HCT116 (cell line): ENCODE data around the gene INPP5F. TPM values are rescaled to one million over a fixed set of nuclear protein-coding genes. Genes with fewer than 3 reads are reported as not detected.
"Not testable (repeated sequence)": the region's sequence is repeated elsewhere in the genome, so short reads cannot be mapped to it uniquely, and the experiment has no call there.

Experiments
- ATAC-seq: fragments of 200-7000 bp; cut with Tn5 transposase; 2 replicates; pipeline ENCODE4 v1.9.1; 2020; ENCODE audit warnings: mild to moderate bottlenecking, moderate library complexity
- BruUV-seq: library from RNA; stranded (reverse); fragments of 400-500 nt; replicated peaks from 2 replicates; lab custom pipeline; 2021; lab: Mats Ljungman, UMichigan
- CTCF ChIA-PET: fragments of 300-600 bp; sonication (Branson Sonifier 250); formaldehyde crosslinking; loops from one replicate; lab custom pipeline; 2021; ENCODE audit warnings: antibody characterized with exemption; lab: Charles Lee
- POLR2A ChIA-PET: fragments of 300-600, 350-600 bp; sonication (Branson Sonifier 250); formaldehyde crosslinking; loops from one replicate; lab custom pipeline; 2021; ENCODE audit warnings: antibody characterized with exemption; lab: Charles Lee
- RAD21 ChIA-PET, 2 experiments: fragments of 300-600 bp; sonication (Branson Sonifier 250); formaldehyde crosslinking; loops; one replicate each; lab custom pipeline; 2023; ENCODE audit warnings: low total read pairs in 2 of 2; ENCODE audit not compliant: uncharacterized antibody in 2 of 2, unreplicated experiment in 2 of 2, low non-redundant PET in 1 of 2; lab: Charles Lee
- DNase-seq: peaks from one replicate; pipeline ENCODE4 v3.0.0-alpha.2; 2010; ENCODE audit warnings: low read depth, low spot score
- H2AFZ ChIP-seq: fragments of 200-600 bp; shearing (Covaris generic), sonication (generic); 2 replicates; pipeline ENCODE4 v1.6.1; 2017; ENCODE audit warnings: low read depth, mixed run types, mixed read lengths, antibody characterized with exemption, low read length; ENCODE audit not compliant: poor library complexity, severe bottlenecking
- H3K27ac ChIP-seq: 2 replicates; pipeline ENCODE4 v1.5.1; 2012; ENCODE audit warnings: low read depth, low read length
- H3K27me3 ChIP-seq: fragments of 200-600 bp; sonication (generic); 2 replicates; pipeline ENCODE4 v1.6.1; 2016; ENCODE audit warnings: mixed run types, low read length, mixed read lengths; ENCODE audit not compliant: insufficient read depth
- H3K36me3 ChIP-seq, 2 experiments: fragments of 200-500 bp in 1 of 2; fragments of 200-600 bp in 1 of 2; sonication (Bioruptor generic) in 1 of 2; sonication (generic) in 1 of 2; 2 replicates each; pipeline versions ENCODE4 v1.5.1 to v1.6.1; 2014 to 2016; ENCODE audit warnings: low read length in 2 of 2, inconsistent platforms in 1 of 2, mixed read lengths in 1 of 2, mixed run types in 1 of 2; ENCODE audit not compliant: insufficient read depth in 2 of 2, control insufficient read depth in 1 of 2
- H3K4me1 ChIP-seq, 2 experiments: fragments of 200-600 bp in 1 of 2; sonication (generic) in 1 of 2; 2 replicates each; pipeline versions ENCODE4 v1.5.1 to v1.6.1; 2012 to 2017; ENCODE audit warnings: low read length in 2 of 2, inconsistent platforms in 1 of 2, mild to moderate bottlenecking in 1 of 2, mixed read lengths in 1 of 2, mixed run types in 1 of 2, moderate library complexity in 1 of 2; ENCODE audit not compliant: insufficient read depth in 2 of 2, control insufficient read depth in 1 of 2
- H3K4me2 ChIP-seq: fragments of 200-600 bp; sonication (generic); 2 replicates; pipeline ENCODE4 v1.6.1; 2017; ENCODE audit warnings: mixed run types, low read length, mixed read lengths
- H3K4me3 ChIP-seq, 2 experiments: fragments of 200-600 bp in 1 of 2; sonication (generic) in 1 of 2; replicated peaks in 1 of 2; 2 replicates each; pipeline ENCODE4 v1.5.1; 2011 to 2016; ENCODE audit warnings: low read length in 2 of 2, control low read depth in 1 of 2, low read depth in 1 of 2, mild to moderate bottlenecking in 1 of 2, mixed read lengths in 1 of 2, mixed run types in 1 of 2
- H3K79me2 ChIP-seq: fragments of 200-600 bp; sonication (generic); 2 replicates; pipeline ENCODE4 v1.6.1; 2017; ENCODE audit warnings: mild to moderate bottlenecking, mixed run types, low read length, moderate library complexity, mixed read lengths; ENCODE audit not compliant: insufficient read depth
- H3K9ac ChIP-seq: fragments of 200-600 bp; sonication (generic); 2 replicates; pipeline ENCODE4 v1.6.1; 2016; ENCODE audit warnings: low read length, mixed read lengths
- H3K9me2 ChIP-seq: fragments of 200-600 bp; sonication (generic), shearing (Covaris generic); 2 replicates; pipeline ENCODE4 v1.6.1; 2017; ENCODE audit warnings: mixed run types, mild to moderate bottlenecking, moderate library complexity; ENCODE audit not compliant: insufficient read depth
- H3K9me3 ChIP-seq, 2 experiments: fragments of 200-500 bp in 1 of 2; fragments of 200-600 bp in 1 of 2; sonication (Bioruptor generic) in 1 of 2; sonication (generic) in 1 of 2; 2 replicates each; pipeline ENCODE4 v1.6.1; 2014 to 2017; ENCODE audit warnings: low read length in 2 of 2, mixed read lengths in 2 of 2, inconsistent platforms in 1 of 2, low read depth in 1 of 2, mild to moderate bottlenecking in 1 of 2, mixed run types in 1 of 2, moderate library complexity in 1 of 2; ENCODE audit not compliant: control insufficient read depth in 1 of 2, insufficient read depth in 1 of 2
- H4K20me1 ChIP-seq: fragments of 200-600 bp; sonication (generic), shearing (Covaris generic); 2 replicates; pipeline ENCODE4 v1.6.1; 2017; ENCODE audit warnings: mixed run types, mild to moderate bottlenecking, moderate library complexity; ENCODE audit not compliant: insufficient read depth
- CEBPB ChIP-seq: IDR thresholded peaks from 2 replicates; pipeline ENCODE4 v1.6.1; 2012; ENCODE audit warnings: low read depth
- CTCF ChIP-seq, 3 experiments: fragments of 200-600 bp in 1 of 3; sonication (generic) in 1 of 3; IDR thresholded peaks in 2 of 3; conservative IDR thresholded peaks in 1 of 3; 2 replicates each; pipeline ENCODE4 v1.5.1; 2012 to 2017; ENCODE audit warnings: low read depth in 2 of 3, low read length in 2 of 3, antibody characterized with exemption in 1 of 3, borderline replicate concordance in 1 of 3, control low read depth in 1 of 3, mild to moderate bottlenecking in 1 of 3, mixed read lengths in 1 of 3, mixed run types in 1 of 3, moderate library complexity in 1 of 3; ENCODE audit not compliant: insufficient read depth in 1 of 3
- EGR1 ChIP-seq: IDR thresholded peaks from 2 replicates; pipeline ENCODE4 v1.6.1; 2012; ENCODE audit warnings: low read depth
- JUND ChIP-seq: IDR thresholded peaks from 2 replicates; pipeline ENCODE4 v1.6.1; 2012
- POLR2A ChIP-seq: IDR thresholded peaks from 2 replicates; pipeline ENCODE4 v1.7.0; 2011; ENCODE audit warnings: borderline replicate concordance; ENCODE audit not compliant: insufficient read depth, insufficient read length; ENCODE audit errors: extremely low read depth
- SIN3A ChIP-seq: IDR thresholded peaks from 2 replicates; pipeline ENCODE4 v1.6.1; 2012; ENCODE audit warnings: low read depth
- SP1 ChIP-seq: IDR thresholded peaks from 2 replicates; pipeline ENCODE4 v1.6.1; 2012; ENCODE audit warnings: low read depth
- YY1 ChIP-seq: IDR thresholded peaks from 2 replicates; pipeline ENCODE4 v1.6.1; 2011; ENCODE audit warnings: low read length, low read depth, moderate library complexity, mild to moderate bottlenecking; ENCODE audit not compliant: insufficient replicate concordance; ENCODE audit errors: extremely low read depth
- ZFX ChIP-seq: fragments of 450-650 bp; IDR thresholded peaks from 2 replicates; pipeline ENCODE4 v1.6.1; 2017
- intact Hi-C: fragments of 100-400 bp; cut with micrococcal nuclease; formaldehyde crosslinking; loops from 2 replicates; pipeline ENCODE4 v1.10.0; 2022
- total RNA-seq: library from RNA; stranded (reverse); gene quantifications from one replicate; pipeline ENCODE4 v1.2.1, GENCODE V29; 2021; ENCODE audit not compliant: unreplicated experiment

INPP5F gene
- total RNA-seq, 1 experiment from 2014 or later = 21.6 TPM

DNA sequence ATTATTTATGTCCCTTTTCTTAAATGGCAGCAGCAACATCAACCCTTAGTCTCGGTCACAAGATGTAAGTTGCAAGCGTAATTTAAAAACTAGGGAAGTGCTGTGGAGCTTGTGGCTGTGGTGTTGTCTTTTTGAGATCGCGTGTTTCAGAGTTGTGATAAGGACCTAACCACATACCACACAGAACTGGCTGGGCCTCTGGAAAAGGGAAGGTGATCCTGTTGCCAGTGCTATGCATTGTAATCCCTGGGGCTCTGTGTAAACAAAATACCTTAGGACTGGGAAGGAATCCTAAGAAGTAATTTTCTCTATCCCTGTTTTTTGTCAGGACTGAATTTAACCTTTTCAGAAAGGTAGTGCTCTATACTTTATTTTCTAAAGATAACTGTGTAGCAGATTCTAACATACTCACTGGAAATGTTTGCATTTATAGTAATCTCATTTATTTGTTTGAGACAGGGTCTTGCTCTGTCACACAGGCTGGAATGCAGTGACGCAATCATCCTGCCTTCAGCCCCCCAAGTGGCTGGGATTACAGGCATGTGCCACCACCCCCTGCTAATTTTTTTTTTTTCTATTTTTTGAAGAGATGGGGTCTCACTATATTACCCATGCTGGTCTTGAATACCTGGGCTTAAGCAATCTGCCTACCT is 60.4 kb downstream of the INPP5F start:
- Histone ChIP-seq H3K27me3 (no peaks in the 10 kb centered on the region), H3K9me3 (no peaks in the 10 kb centered on the region), H3K4me1 (no peaks in the 10 kb centered on the region), H4K20me1 (no peaks in the 10 kb centered on the region)
- RAD21 ChIA-PET = no interaction called here
- intact Hi-C loops = no loop called here
- TF ChIP-seq ZFX (no peak), CTCF (IDR thresholded peaks at IDR 0.05 in 2 of 3, conservative IDR thresholded peaks at IDR 0.05 in 1 of 3; ENCODE audit: borderline replicate concordance in 1 of 3, insufficient read depth in 1 of 3, low read depth in 2 of 3, low read length in 2 of 3) (no peak), POLR2A (no peak), CEBPB (no peak), JUND (no peak), SP1 (no peak), SIN3A (no peak), YY1 (no peak), EGR1 (no peak)
- TF ChIP-seq, all 23 proteins: peak for 0
- Histone ChIP-seq H3K9me2 (no peaks in the 10 kb centered on the region), H3K4me3 (no peak overlapping the region), H2AFZ (no peak overlapping the region), H3K79me2 (no peaks in the 10 kb centered on the region), H3K9ac (no peak overlapping the region), H3K27ac (no peak overlapping the region), H3K36me3 (no peaks in the 10 kb centered on the region), H3K4me2 (no peak overlapping the region)
- no TSS peak for BruUV-seq
- ATAC-seq (no peak), DNase-seq (no peak)
- ChIA-PET CTCF (no interaction called here), POLR2A (no interaction called here)

GRCh38 chr10:119795101-119795500 is 69.3 kb downstream of the INPP5F start:
- H3K27ac ChIP-seq, H3K36me3 ChIP-seq, H3K9me2 ChIP-seq, H3K4me1 ChIP-seq, DNase-seq, CTCF ChIA-PET, H3K79me2 ChIP-seq, H2AFZ ChIP-seq, ATAC-seq, H3K4me3 ChIP-seq, BruUV-seq, intact Hi-C loops, RAD21 ChIA-PET, H3K4me2 ChIP-seq, H3K27me3 ChIP-seq, H3K9me3 ChIP-seq, H4K20me1 ChIP-seq, POLR2A ChIA-PET, H3K9ac ChIP-seq: not testable (repeated sequence)
